HG03066 (cell line): ENCODE measurements around the gene TTC8.
"Not testable (repeated sequence)": the region's sequence is repeated elsewhere in the genome, so short reads cannot be mapped to it uniquely, and the experiment has no call there.

ENCODE experiments used
- ATAC-seq: cut with Tn5 transposase; IDR thresholded peaks from one replicate; pipeline ENCODE4 v1.9.1; 2021; ENCODE audit warnings: low read depth; ENCODE audit not compliant: unreplicated experiment

Gene TTC8

DNA sequence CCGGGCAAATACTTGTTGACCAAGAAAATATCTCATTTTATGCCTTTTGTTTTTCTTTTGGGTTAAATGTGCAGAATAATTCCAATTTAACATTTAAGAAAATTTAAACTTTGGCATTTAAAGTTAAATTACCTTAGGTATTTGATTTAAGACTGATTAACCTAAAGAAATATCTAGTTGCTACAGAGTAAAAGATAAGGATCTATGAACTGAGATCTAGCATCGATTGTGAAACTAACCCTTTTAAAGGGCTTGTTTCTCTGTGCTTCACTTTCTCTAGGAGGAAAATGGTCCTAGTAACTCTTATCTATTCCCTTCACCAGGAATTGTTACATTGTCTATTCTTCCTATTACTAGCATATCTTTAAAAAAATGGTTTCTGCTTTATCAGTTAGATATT lies 2.6 kb upstream of the TTC8 start:
- ATAC-seq: no peak

DNA sequence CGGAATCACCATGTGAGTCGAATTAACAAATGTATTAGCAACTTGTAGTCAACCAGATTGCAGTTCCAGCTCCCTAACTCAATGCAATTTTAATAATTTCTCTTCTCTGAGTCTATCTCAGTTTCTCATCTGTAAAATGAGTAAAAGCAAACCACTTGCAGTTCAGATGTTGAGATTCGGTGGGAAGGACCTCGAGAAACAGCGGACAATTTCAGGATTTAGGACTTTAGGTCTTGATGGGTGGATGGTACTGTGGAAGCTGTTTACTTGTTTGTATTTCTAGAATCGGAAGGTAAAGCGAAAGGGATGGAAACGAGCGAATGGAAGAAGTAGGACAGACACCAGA lies 510 bp upstream of the TTC8 start:
- peak; percentile 3 for ATAC-seq

DNA sequence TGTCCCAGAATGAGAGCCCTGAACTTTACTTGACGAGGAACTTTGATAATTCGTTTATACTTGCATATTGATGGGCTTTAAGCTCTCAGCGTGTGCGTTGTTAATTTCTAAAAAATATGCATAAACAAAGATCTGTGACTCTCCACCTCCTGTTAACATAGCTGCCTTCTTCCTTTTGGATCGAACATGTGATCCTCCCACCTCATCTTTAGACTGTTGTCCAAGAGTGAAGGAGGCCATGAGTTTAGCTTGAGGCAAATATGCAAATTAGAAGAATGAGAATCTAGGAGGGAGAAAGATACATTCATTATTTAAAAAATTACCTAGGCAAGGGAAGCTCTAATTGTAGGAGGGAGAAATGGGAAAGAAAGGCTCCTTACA lies 617 bp downstream of the TTC8 start:
- no peak for ATAC-seq

DNA sequence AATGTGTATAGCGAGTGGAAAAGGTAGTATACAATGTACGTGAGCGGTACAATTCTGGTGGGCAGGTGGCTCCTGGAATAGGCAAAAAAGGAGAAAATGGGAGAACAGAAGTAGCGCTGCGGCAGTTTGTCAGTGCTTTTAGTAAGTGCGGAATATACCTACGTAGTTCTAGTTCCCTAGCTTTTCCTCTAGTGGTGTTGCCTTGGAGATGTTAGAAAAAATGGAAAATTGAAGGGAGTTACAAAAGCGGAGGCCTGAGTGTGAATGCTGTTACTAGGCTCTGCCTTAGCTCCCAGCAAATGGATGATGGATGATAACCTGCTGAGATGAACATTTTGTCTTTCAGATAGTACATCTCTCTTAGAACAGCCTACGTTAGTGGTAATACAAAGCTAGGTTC lies 1.1 kb downstream of the TTC8 start:
- no peak for ATAC-seq

DNA sequence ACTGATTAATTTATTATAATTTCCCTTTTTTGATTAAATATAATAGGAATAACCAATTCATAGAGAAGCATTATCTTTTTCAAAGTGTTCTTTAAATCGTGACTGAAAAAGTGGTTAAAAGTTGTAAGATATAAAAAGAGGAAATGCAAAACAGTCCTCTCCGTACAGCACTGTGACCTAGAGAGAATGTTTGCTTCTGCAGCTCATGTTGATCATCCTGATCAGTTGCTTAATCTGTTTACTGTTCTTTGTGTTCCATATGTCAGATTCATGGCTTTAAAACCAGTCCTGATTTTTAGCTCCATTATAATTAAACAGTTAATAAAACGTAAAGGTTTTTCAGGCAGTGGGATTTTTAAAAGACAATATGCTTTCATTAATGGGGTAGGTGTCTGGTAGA lies 4.7 kb downstream of the TTC8 start:
- ATAC-seq: no peak

DNA sequence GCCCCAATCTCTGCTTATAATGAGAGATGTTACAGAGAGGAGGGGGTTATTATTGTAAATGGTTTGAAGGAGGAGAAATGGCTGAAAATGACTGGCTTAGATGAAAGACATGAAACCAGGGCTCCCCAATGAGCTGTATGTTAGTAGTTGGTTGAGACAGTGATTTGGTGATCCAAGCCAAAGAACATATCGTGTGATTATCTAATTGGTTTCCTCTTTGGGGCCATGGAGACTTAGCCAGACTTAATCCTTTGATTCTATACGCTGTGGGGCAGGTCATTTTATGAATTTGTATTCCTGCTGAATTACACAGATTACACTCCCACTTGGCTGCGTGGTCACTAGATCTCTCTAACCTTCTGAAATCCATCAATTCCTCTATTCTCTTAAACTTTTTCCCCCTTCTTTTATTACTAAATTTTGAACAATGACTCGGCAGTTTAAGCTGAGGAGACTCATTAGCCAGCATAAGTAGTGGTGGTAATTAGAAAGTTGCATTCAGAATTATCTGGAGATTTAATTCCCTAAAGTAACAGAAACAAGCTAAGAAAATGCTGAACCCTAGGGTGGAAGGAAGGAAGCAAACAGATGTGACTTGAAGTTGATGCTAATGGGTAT lies 5.3 kb downstream of the TTC8 start:
- ATAC-seq: no peak

DNA sequence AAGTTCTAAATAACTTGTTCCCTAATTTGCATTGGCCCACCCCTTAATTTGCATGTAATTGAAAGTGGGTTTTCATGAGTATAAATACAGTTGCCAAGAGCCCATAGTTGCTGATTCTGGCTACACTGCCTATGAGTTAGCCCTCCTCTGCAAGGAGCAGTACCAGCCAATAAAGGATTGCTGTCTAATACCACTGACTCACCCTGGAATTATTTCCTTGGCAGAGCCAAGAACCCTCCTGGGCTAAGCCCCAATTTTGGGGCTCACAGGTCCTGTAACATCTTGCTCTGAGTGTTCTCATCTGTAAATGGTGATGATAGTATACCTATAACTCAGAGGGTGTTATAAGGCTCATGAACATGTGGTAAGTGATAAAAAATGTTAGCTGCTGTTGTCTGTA lies 6.8 kb downstream of the TTC8 start:
- no peak for ATAC-seq

DNA sequence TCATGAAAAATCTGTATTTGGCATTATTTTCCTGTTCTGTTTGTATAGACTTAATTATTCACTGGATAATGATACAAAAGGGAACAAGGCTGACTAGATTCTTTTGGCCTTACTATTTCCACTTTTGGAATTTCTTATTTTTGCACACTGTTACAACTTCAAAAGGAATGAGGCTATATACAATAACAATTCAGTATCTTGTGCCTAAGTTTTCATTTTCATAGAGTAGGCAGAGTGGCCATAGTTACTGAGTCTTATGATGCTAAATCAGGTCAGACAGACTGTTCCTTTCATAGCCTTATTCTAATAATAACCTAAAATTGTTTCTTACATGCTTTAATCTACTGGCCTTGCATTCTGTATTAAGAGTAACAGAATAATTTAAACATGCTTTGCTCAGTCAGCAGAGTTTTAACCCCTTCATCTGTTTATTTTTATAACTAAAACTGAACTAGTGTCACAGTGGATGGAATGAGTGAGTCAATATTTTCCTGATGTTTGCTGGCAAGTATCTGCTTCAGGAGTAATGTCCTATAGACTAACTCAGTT lies 10.5 kb downstream of the TTC8 start:
- ATAC-seq: no peak

DNA sequence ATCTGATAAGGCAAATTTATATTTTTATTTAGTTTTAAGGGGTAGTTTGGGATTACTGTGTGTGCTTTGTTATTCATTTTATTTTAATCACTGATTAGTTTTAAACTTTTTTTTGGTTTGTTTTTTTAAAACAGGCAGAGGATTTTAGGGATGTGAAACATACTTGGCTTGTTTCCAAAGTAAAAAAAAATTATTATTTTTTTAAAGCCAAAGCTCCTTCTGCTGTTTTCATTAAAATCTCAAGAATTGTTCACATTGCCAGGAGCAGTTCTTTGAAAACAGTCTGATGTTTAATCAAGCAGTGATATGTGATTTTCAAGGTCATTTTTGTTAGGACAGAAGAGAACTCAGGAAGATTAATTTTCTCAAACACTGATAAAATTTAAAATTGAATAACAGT lies 11.2 kb downstream of the TTC8 start:
- no peak for ATAC-seq

DNA sequence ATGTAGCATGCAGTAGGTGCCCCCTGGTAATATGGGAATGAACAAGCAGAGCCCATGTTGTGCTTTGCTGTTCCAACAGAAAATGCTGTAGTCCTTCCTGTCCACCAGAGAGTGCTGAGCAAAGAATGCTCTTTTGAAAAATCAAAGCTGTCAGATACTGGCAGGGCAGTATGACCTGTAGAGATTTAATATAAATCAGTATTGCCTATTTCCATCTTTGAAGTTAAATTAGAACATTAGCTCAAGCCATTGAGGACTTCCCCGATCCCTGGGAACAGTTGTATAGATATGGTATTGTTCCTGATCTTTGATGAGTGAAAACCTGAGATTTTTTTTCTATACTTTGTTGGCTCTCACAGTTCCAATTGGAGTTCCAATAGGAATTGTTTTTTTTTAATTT lies 13.0 kb downstream of the TTC8 start:
- no peak for ATAC-seq

DNA sequence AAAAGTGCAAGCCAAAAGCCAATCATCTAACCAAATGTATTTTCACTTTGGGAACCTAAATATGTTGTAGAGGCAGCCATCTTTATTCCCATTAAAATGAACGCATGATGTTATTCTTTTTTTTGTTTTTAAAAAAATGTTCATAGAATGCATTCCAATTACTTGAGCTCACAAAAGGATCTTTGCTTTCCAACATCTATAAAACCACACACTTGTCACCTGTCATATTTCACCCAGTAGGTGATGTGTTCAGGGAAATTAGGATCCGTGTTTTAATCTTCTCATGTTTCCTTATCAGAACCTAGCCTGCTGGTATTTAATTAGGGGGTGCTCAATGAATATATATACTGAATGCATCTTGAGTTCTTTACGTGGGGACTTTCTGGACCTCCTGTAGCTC lies 13.6 kb downstream of the TTC8 start:
- no peak for ATAC-seq

DNA sequence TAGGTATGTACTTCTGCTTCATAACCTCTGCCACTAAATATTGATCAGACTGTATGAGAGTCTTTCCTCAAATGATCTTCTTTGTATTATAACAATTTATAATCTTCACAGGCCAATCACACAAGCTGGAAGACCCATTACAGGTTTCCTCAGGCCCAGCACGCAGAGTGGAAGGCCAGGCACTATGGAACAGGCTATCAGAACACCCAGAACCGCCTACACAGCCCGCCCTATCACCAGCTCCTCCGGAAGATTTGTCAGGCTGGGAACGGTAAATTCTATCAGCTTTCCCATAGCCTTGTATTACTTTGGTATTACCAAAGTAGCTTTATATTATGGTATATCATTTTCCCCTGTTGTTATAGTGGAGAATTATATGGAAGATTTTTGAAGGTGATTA lies 16.5 kb downstream of the TTC8 start:
- no peak for ATAC-seq

DNA sequence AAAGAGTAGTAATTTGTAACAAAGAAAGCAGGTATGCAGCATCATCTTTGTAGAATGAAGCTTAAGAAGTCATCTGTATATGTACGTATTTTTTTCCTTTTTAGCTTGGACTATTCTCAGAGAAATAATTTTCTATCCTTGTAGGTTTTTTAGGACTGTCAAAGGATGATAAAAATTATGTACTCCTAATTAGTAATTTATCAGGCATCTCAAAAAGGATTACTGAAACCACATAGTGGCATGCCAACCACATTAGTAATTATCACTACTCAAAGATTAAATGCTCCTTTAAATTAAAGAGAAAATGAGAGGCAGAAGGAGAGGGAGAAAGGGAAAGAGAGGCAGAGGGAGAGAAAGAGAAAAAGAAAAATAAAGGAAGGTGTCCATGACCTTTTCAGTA lies 17.3 kb downstream of the TTC8 start:
- ATAC-seq: no peak

DNA sequence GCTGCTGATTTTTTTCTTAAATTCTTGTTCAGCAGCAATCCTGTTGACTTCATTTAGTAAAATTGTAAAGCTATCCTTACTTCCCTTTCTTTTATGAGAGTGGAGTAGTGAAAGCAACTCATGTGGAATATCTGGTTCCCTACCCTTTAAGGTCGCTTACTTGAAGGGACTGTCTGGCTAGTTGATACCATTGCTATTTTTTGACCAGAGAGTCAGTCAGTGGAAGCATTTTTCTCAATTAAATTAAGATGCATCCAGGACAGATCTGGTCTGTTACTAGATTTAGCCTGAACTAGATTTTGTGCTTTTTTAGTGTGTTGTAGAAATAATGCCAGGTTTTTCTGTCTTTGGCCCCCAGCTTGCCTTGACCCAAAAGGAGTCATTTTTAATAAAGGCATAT lies 18.0 kb downstream of the TTC8 start:
- no peak for ATAC-seq

DNA sequence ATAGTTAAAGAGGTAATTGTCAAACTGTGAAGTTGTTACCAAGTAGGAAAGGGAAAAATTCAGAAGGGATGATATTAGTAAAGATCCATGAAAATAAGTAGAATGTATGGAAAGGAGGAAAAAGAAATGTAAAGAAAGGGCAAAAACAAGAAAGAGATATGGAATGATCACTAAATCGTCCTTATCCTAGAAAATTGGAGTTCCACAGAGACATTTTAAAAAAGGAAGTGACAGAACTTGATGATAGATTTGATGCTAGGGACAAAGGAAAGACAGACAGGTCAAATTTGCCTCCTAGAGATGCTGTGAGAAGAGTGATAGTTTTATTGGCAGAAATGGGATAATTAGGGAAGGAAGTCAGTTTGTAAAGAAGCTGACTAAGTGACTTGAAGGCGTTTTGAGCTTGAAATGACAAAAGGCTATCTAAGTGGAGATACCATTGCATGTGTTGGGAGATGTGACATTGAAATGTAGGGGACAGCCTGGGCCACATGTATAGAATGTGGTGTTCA lies 20.6 kb downstream of the TTC8 start:
- ATAC-seq: no peak

DNA sequence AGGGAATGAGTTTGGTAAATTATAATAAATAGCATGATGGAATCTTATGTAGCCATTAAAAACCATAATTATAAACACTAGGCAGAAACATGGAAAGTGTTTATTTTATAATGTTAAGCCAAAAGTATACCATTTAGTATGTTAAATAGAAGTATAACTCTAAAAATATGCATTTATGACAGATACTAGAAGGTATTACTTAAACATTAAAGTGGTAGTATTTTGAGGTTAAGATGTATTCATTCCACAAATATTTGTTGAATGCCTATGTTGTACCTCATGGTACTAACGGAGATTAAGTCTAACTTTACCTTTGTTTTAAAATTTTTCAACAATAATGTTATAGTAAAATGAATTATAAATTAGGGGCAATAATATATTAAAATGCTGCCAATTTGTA lies 24.1 kb downstream of the TTC8 start:
- ATAC-seq: no peak

DNA sequence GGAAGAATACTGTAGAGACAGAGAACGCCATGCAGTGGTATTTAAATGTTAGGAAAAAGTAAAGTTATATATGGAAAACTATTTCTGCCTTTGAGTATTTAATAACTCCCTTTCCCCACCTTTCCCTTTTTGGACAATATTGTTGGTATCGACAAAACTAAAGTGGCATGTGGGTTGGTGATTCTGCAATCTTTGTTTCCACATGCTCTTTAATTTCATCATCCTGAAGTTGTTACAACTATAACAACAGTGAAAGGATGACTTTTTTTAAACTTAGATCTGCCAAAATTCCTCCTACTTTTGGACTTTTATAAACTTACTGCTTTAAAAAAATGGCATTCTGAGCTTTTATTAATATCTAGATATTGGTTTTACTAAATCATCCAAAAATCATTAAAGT lies 25.3 kb downstream of the TTC8 start:
- ATAC-seq: no peak

DNA sequence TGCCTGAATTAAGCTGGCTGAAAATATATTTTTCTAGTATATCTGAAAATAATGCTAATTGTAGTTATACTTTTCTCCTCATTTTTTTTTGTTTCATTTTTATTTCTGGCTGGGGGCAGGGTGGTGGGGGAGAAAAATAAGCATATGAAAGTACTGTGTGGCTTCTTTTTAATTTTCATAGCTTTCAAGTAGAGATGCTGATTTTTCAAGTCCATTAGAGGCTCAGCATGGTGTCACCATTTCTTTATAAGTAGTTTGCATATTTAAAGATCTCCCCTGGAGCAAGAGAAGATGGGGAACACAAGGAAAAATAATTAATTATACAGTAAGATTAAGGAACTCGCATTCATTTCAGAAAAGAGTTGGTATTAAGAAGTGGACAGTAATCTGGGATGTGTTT lies 27.1 kb downstream of the TTC8 start:
- no peak for ATAC-seq

DNA sequence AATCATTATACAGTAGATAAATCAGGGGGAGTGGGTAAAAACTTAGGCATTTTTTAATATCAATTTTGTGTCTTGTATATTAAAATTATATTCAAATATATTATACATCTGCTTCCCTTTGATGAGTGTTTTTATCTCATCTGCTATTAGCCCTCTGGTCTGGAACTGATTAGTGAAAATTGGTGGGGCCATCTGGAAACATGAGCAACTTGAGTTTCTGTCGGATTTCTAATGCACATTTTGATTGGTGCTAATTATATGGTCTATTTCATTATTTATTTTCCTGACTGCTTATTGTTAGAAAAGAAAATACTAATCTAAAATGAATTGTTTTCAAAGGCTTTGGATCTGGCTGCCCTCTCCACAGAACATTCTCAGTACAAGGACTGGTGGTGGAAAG lies 28.2 kb downstream of the TTC8 start:
- no peak for ATAC-seq

DNA sequence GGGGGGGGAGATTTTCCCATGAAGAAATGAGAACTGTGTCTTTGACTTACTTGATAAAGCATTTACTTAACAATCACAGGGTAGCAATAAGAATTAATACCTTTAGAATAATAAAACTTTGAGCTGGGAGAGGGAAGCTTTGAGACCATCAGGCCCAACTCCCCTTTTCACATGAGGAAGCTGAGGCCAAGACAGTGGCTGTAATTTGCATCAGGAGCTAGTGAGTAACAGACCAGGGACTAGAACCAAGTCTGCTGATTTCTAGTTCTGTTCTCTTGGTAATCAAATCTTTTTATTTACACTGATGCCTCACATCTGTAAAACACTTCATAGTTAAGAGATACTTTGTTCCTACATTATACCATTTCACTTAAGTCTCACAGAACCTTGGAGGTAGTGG lies 28.7 kb downstream of the TTC8 start:
- no peak for ATAC-seq

DNA sequence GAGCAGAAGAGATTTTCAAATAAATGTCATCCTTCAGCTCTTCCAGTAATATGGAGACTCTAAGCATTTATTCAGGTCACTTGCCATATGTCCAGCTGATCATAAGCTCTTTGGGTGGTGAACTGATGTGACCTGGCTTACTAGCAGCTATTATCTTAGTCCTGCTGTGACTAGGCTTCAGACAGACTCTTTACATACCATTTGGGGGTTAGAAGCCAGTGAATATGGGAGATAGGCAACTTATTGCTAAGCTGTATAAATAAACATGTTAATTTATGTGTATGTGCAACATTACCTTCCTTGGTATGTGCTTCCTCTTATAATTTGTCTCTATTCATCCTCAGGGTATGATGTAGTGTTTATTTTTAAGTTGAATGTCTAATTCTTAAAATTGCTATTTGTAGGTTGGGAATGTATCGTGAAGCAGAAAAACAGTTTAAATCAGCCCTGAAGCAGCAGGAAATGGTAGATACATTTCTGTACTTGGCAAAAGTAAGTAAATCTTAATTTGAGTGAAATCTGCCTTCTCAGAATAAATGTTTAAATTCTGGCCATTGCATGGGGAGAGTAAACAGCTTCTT lies 32.4 kb downstream of the TTC8 start:
- no peak for ATAC-seq

DNA sequence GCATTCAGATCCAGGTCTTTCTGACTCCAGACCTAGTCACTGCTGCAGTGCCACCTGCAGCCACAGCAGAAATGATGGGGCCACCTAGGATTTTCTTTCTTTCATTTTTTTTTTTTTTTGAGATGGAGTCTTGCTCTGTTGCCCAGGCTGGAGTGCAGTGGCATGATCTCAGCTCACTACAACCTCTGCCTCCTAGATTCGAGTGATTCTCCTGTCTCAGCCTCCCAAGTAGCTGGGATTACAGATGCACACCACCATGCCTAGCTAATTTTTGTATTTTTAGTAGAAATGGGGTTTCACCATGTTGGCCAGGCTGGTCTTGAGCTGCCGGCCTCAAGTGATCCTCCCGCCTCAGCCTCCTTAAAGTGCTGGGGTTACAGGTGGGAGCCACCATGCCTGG lies 33.4 kb downstream of the TTC8 start:
- not testable (repeated sequence) for ATAC-seq

DNA sequence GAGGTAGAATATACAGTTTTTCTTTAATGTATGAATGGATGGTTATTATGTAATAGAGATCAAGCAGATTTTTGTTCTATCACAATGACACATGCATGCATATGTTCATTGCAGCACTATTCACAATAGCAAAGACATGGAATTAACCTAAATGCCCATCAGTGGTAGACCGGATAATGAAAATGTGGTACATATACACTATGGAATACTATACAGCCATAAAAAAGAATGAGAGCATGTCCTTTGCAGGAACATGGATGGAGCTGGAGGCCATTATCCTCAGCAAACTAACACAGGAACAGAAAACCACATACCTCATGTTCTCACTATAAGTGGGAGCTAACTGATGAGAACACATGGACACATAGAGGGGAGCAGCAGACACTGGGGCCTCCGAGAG lies 34.7 kb downstream of the TTC8 start:
- not testable (repeated sequence) for ATAC-seq
